ENCODE data around the gene CSTF1.

The CSTF1 gene

DNA sequence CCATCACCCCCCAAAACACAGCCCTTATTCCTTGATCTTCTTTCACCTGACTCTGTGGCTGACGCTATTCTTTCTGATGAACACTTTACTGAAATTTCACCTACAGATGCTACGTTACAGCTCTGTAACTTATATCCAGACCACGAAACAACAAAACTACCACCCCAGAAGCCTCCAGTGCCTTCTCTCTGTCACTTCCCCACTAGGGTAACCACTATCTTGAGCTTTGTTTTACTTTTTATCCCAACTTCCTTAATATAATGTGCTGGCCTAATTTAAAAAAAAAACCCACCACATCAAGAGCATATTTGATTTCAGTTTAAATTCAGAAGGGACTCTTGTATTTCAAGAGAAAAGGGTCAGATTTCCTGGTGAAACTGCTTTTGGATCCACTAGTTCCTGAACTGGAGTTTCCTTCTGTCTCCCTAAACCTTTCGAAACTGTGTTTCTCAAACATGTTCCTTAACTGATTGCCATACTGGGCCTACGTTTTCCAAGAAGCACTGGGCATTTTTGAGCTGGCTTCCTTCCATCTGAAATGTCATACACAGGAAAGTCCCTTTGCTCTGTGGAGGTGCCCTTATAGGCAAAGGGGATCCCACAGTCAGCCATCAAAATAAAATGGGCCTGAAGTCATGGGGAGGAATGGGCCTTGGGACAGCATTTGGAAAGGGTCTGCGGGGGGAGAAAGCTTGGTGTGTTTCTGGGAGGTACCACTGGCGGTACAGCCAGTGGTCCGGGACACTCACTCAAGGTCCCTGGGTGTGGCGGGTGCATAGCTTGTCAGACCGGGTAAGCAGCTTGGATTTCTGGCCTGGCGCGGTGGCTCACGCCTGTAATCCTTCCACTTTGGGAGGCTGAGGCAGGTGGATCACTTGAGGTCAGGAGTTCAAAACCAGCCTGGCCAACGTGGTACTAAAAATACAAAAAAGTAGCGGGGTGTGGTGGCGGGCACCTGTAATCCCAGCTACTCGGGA, 50.2 kb downstream of the CSTF1 start:
- TF ChIP-seq CTCF (IDR thresholded peaks at IDR 0.05; ENCODE audit: low read depth, low read length), result no peak
- no peak overlapping the region for H3K4me3 ChIP-seq (ENCODE audit: low read depth, low read length)

GRCh38 chr20:56443654-56444540, 51.5 kb downstream of the CSTF1 start:
- H3K4me3 ChIP-seq (ENCODE audit: low read depth, low read length), result peak overlapping the region; percentile 15; the same call in 1 of the 2 replicates
- no peak for TF ChIP-seq CTCF (IDR thresholded peaks at IDR 0.05; ENCODE audit: low read depth, low read length)

DNA sequence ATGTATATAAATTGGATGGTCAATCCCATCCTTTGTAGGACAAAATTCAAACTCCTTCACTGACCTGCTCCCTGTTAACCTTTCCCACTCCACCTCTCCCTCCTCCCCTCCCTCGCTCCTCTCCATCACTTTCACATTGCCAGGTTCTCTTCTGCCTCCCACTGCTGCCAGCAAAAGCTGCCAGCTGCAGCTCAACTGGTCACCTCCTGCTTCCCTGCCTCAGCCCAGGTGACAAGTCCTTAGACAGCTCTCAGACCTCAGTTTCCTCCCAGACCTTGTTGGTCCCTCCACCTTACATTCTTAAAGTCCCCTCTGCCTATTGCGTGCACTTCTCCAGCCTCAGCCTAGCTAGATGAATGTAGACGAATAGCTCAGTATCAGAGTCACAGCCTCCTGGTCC, 52.7 kb downstream of the CSTF1 start:
- H3K4me3 ChIP-seq (ENCODE audit: low read depth, low read length), result no peak overlapping the region
- TF ChIP-seq CTCF (IDR thresholded peaks at IDR 0.05; ENCODE audit: low read depth, low read length), result no peak

GRCh38 chr20:56445540-56445939, 53.1 kb downstream of the CSTF1 start:
- TF ChIP-seq CTCF (IDR thresholded peaks at IDR 0.05; ENCODE audit: low read depth, low read length), result no peak

GRCh38 chr20:56447227-56447626, 54.8 kb downstream of the CSTF1 start:
- TF ChIP-seq CTCF (IDR thresholded peaks at IDR 0.05; ENCODE audit: low read depth, low read length), result no peak
- H3K4me3 ChIP-seq (ENCODE audit: low read depth, low read length), result no peak overlapping the region

More at GRCh38 chr20:56445540-56445939, 53.1 kb downstream of the CSTF1 start:
- H3K4me3 ChIP-seq (ENCODE audit: low read depth, low read length), result no peak overlapping the region

GRCh38 chr20:56449459-56449858, 57.0 kb downstream of the CSTF1 start:
- H3K4me3 ChIP-seq (ENCODE audit: low read depth, low read length), result no peak overlapping the region
- no peak for TF ChIP-seq CTCF (IDR thresholded peaks at IDR 0.05; ENCODE audit: low read depth, low read length)
